ENCODE measurements around the gene SLC5A10. TPM values are rescaled to one million over a fixed set of nuclear protein-coding genes. Genes with fewer than 3 reads are reported as not detected.
"Not testable (repeated sequence)": the region's sequence is repeated elsewhere in the genome, so short reads cannot be mapped to it uniquely, and the experiment has no call there.

The SLC5A10 gene
- polyA plus RNA-seq, 1 donor (not counting 4 experiments of a cell fraction or from before 2014, with no cell fraction given) = not detected

GRCh38 chr17:19031729-19032128 lies 79.8 kb downstream of the SLC5A10 start:
- dilution Hi-C loops (cut with MboI; ENCODE audit: extremely low pct_ligation_motif_present, low sequenced_read_pairs); H3K4me3 ChIP-seq (ENCODE audit: control insufficient read depth in 2 of 3, extremely low read depth in 1 of 3, insufficient read depth in 2 of 3, low read depth in 1 of 3, low read length in 3 of 3); H3K9me1 ChIP-seq (ENCODE audit: control insufficient read depth, extremely low read depth, insufficient read depth, low read length); H3K36me3 ChIP-seq (ENCODE audit: control insufficient read depth in 2 of 2, extremely low read depth in 1 of 2, insufficient read depth in 2 of 2, low read length in 2 of 2); H3K4me2 ChIP-seq (ENCODE audit: control insufficient read depth, extremely low read depth, insufficient read depth, low read depth, low read length); H3K4me1 ChIP-seq (ENCODE audit: control insufficient read depth, extremely low read depth, insufficient read depth, low read length); H4K20me1 ChIP-seq (ENCODE audit: control insufficient read depth, extremely low read depth, insufficient read depth, low read length); H2AFZ ChIP-seq (ENCODE audit: control insufficient read depth, low read length); H3K79me2 ChIP-seq (ENCODE audit: control insufficient read depth, insufficient read depth, low read length); H3K27ac ChIP-seq (ENCODE audit: control insufficient read depth, insufficient read depth, low read length); H3K9ac ChIP-seq (ENCODE audit: control insufficient read depth, extremely low read depth, insufficient read depth, low read length); H3K9me3 ChIP-seq (ENCODE audit: control insufficient read depth, low read depth, low read length); H3K27me3 ChIP-seq (ENCODE audit: control insufficient read depth, extremely low read depth, insufficient read depth, low read length); DNase-seq (ENCODE audit: low read depth, low spot score): not testable (repeated sequence)
- FAIRE-seq = peak; percentile 13
- TF ChIP-seq CTCF (optimal IDR thresholded peaks at IDR 0.05 in 1 of 3, IDR thresholded peaks at IDR 0.05 in 1 of 3, conservative IDR thresholded peaks at IDR 0.05 in 1 of 3; ENCODE audit: extremely low read depth in 1 of 3, insufficient read depth in 2 of 3, low read length in 3 of 3) = peak in 1 of 3 experiments; percentile 43

GRCh38 chr17:19032377-19032988 lies 80.5 kb downstream of the SLC5A10 start:
- H3K27me3 ChIP-seq (ENCODE audit: control insufficient read depth, extremely low read depth, insufficient read depth, low read length); H3K79me2 ChIP-seq (ENCODE audit: control insufficient read depth, insufficient read depth, low read length); H3K9me3 ChIP-seq (ENCODE audit: control insufficient read depth, low read depth, low read length); DNase-seq (ENCODE audit: low read depth, low spot score); H3K27ac ChIP-seq (ENCODE audit: control insufficient read depth, insufficient read depth, low read length); H3K9ac ChIP-seq (ENCODE audit: control insufficient read depth, extremely low read depth, insufficient read depth, low read length); H3K4me1 ChIP-seq (ENCODE audit: control insufficient read depth, extremely low read depth, insufficient read depth, low read length); H4K20me1 ChIP-seq (ENCODE audit: control insufficient read depth, extremely low read depth, insufficient read depth, low read length); H2AFZ ChIP-seq (ENCODE audit: control insufficient read depth, low read length); H3K4me3 ChIP-seq (ENCODE audit: control insufficient read depth in 2 of 3, extremely low read depth in 1 of 3, insufficient read depth in 2 of 3, low read depth in 1 of 3, low read length in 3 of 3); H3K9me1 ChIP-seq (ENCODE audit: control insufficient read depth, extremely low read depth, insufficient read depth, low read length); H3K4me2 ChIP-seq (ENCODE audit: control insufficient read depth, extremely low read depth, insufficient read depth, low read depth, low read length); dilution Hi-C loops (cut with MboI; ENCODE audit: extremely low pct_ligation_motif_present, low sequenced_read_pairs); H3K36me3 ChIP-seq (ENCODE audit: control insufficient read depth in 2 of 2, extremely low read depth in 1 of 2, insufficient read depth in 2 of 2, low read length in 2 of 2): not testable (repeated sequence)
- FAIRE-seq = peak; percentile 41

GRCh38 chr17:19036186-19036585 lies 84.2 kb downstream of the SLC5A10 start:
- H3K79me2 ChIP-seq (ENCODE audit: control insufficient read depth, insufficient read depth, low read length); H3K27me3 ChIP-seq (ENCODE audit: control insufficient read depth, extremely low read depth, insufficient read depth, low read length); H3K27ac ChIP-seq (ENCODE audit: control insufficient read depth, insufficient read depth, low read length); H2AFZ ChIP-seq (ENCODE audit: control insufficient read depth, low read length); FAIRE-seq; H3K9me1 ChIP-seq (ENCODE audit: control insufficient read depth, extremely low read depth, insufficient read depth, low read length); DNase-seq (ENCODE audit: low read depth, low spot score); dilution Hi-C loops (cut with MboI; ENCODE audit: extremely low pct_ligation_motif_present, low sequenced_read_pairs); H3K9ac ChIP-seq (ENCODE audit: control insufficient read depth, extremely low read depth, insufficient read depth, low read length); H4K20me1 ChIP-seq (ENCODE audit: control insufficient read depth, extremely low read depth, insufficient read depth, low read length); H3K4me1 ChIP-seq (ENCODE audit: control insufficient read depth, extremely low read depth, insufficient read depth, low read length); H3K4me3 ChIP-seq (ENCODE audit: control insufficient read depth in 2 of 3, extremely low read depth in 1 of 3, insufficient read depth in 2 of 3, low read depth in 1 of 3, low read length in 3 of 3); H3K36me3 ChIP-seq (ENCODE audit: control insufficient read depth in 2 of 2, extremely low read depth in 1 of 2, insufficient read depth in 2 of 2, low read length in 2 of 2); H3K4me2 ChIP-seq (ENCODE audit: control insufficient read depth, extremely low read depth, insufficient read depth, low read depth, low read length); H3K9me3 ChIP-seq (ENCODE audit: control insufficient read depth, low read depth, low read length): not testable (repeated sequence)

GRCh38 chr17:19037547-19037946 lies 85.6 kb downstream of the SLC5A10 start:
- dilution Hi-C loops (cut with MboI; ENCODE audit: extremely low pct_ligation_motif_present, low sequenced_read_pairs) = not testable (repeated sequence)

More at GRCh38 chr17:19037547-19037946, 85.6 kb downstream of the SLC5A10 start:
- H3K36me3 ChIP-seq (ENCODE audit: control insufficient read depth in 2 of 2, extremely low read depth in 1 of 2, insufficient read depth in 2 of 2, low read length in 2 of 2); H3K4me2 ChIP-seq (ENCODE audit: control insufficient read depth, extremely low read depth, insufficient read depth, low read depth, low read length); H3K9me3 ChIP-seq (ENCODE audit: control insufficient read depth, low read depth, low read length); H4K20me1 ChIP-seq (ENCODE audit: control insufficient read depth, extremely low read depth, insufficient read depth, low read length); H3K9me1 ChIP-seq (ENCODE audit: control insufficient read depth, extremely low read depth, insufficient read depth, low read length); DNase-seq (ENCODE audit: low read depth, low spot score); FAIRE-seq; H3K27ac ChIP-seq (ENCODE audit: control insufficient read depth, insufficient read depth, low read length); H3K9ac ChIP-seq (ENCODE audit: control insufficient read depth, extremely low read depth, insufficient read depth, low read length); H3K79me2 ChIP-seq (ENCODE audit: control insufficient read depth, insufficient read depth, low read length); H3K4me3 ChIP-seq (ENCODE audit: control insufficient read depth in 2 of 3, extremely low read depth in 1 of 3, insufficient read depth in 2 of 3, low read depth in 1 of 3, low read length in 3 of 3); H2AFZ ChIP-seq (ENCODE audit: control insufficient read depth, low read length); H3K4me1 ChIP-seq (ENCODE audit: control insufficient read depth, extremely low read depth, insufficient read depth, low read length); H3K27me3 ChIP-seq (ENCODE audit: control insufficient read depth, extremely low read depth, insufficient read depth, low read length): not testable (repeated sequence)

All from keratinocyte (primary cell).